Stimulated activated CD8-positive, alpha-beta memory T cell treated with anti-CD3 and anti-CD28 coated beads, Interleukin-2, amount 100 ng/mL, for 1 hour (primary cell): Measurements from ENCODE around the gene SCN3A.

ENCODE experiments used
- DNase-seq, 2 donors: peaks; one replicate each; pipeline ENCODE4 v3.0.0-alpha.2; 2020; ENCODE audit warnings: low read depth in 2 of 2

SCN3A gene

GRCh38 chr2:165112133-165112573, 91.7 kb downstream of the SCN3A start:
- no peak for DNase-seq

- no peak for DNase-seq
Observed at GRCh38 chr2:165110394-165110793, 93.5 kb downstream of the SCN3A start.

- no peak for DNase-seq
Observed at GRCh38 chr2:165109915-165110314, 93.9 kb downstream of the SCN3A start.

GRCh38 chr2:165105926-165106325, 97.9 kb downstream of the SCN3A start:
- DNase-seq, result no peak

GRCh38 chr2:165087933-165088901, 115.6 kb downstream of the SCN3A start:
- DNase-seq, result no peak

GRCh38 chr2:165086337-165086736, 117.5 kb downstream of the SCN3A start:
- no peak for DNase-seq

- DNase-seq, result no peak
Observed at GRCh38 chr2:165083326-165083725, 120.5 kb downstream of the SCN3A start.

GRCh38 chr2:165082479-165082878, 121.4 kb downstream of the SCN3A start:
- DNase-seq, result no peak

GRCh38 chr2:165081276-165081675, 122.6 kb downstream of the SCN3A start:
- no peak for DNase-seq

GRCh38 chr2:165079432-165079831, 124.4 kb downstream of the SCN3A start:
- no peak for DNase-seq

- no peak for DNase-seq
Observed at GRCh38 chr2:165078913-165079312, 124.9 kb downstream of the SCN3A start.

- no peak for DNase-seq
Observed at GRCh38 chr2:165074884-165075283, 129.0 kb downstream of the SCN3A start.

GRCh38 chr2:165074323-165074722, 129.5 kb downstream of the SCN3A start:
- DNase-seq, result no peak

GRCh38 chr2:165070076-165070475, 133.8 kb downstream of the SCN3A start:
- no peak for DNase-seq

- DNase-seq, result no peak
Observed at GRCh38 chr2:165069151-165069550, 134.7 kb downstream of the SCN3A start.

GRCh38 chr2:165068487-165068757, 135.4 kb downstream of the SCN3A start:
- DNase-seq, result no peak

- DNase-seq, result no peak
Observed at GRCh38 chr2:165067643-165068486, 136.0 kb downstream of the SCN3A start.

GRCh38 chr2:165064743-165065142, 139.1 kb downstream of the SCN3A start:
- DNase-seq, result no peak

GRCh38 chr2:165060411-165060810, 143.4 kb downstream of the SCN3A start:
- DNase-seq, result no peak

- DNase-seq, result no peak
Observed at GRCh38 chr2:165058476-165059265, 145.2 kb downstream of the SCN3A start.

GRCh38 chr2:165057931-165058330, 145.9 kb downstream of the SCN3A start:
- no peak for DNase-seq

- DNase-seq, result no peak
Observed at GRCh38 chr2:165057308-165057707, 146.5 kb downstream of the SCN3A start.
